Measurements from ENCODE around the gene ALPK1. TPM values are rescaled to one million over a fixed set of nuclear protein-coding genes. Genes with fewer than 3 reads are reported as not detected.
A peak's percentile ranks its signal among the peaks of the same experiment; 100 is the strongest.
"Not testable (repeated sequence)": the region's sequence is repeated elsewhere in the genome, so short reads cannot be mapped to it uniquely, and the experiment has no call there.

Gene ALPK1
- total RNA-seq, 2 donors from 2014 or later, result 23.0 to 26.3 TPM

GRCh38 chr4:112282860-112283667 is 14.1 kb upstream of the ALPK1 start:
- no peak for DNase-seq
- intact Hi-C loops (cut with DNase I, micrococcal nuclease), result no loop called here

GRCh38 chr4:112284166-112284565 is 13.0 kb upstream of the ALPK1 start:
- no peak for ATAC-seq
- intact Hi-C loops (cut with DNase I, micrococcal nuclease), result no loop called here
- DNase-seq, result peak in 1 of 2 donors; percentile 19

More at GRCh38 chr4:112282860-112283667, 14.1 kb upstream of the ALPK1 start:
- no peak for ATAC-seq

GRCh38 chr4:112284662-112285411 is 12.3 kb upstream of the ALPK1 start:
- ATAC-seq, result peak; percentile 34
- intact Hi-C loops (cut with DNase I, micrococcal nuclease), result no loop called here
- DNase-seq, result peak in 1 of 2 donors; percentile 49

- DNase-seq (peak in 1 of 2 donors; percentile 17), ATAC-seq (no peak)
- intact Hi-C loops (cut with DNase I, micrococcal nuclease), result no loop called here
These were observed 9.7 kb upstream of the ALPK1 start for GRCh38 chr4:112287258-112287989.

GRCh38 chr4:112288455-112288854 is 8.7 kb upstream of the ALPK1 start:
- DNase-seq (no peak), ATAC-seq (no peak)
- intact Hi-C loops (cut with DNase I, micrococcal nuclease), result no loop called here

GRCh38 chr4:112289407-112290253 is 7.5 kb upstream of the ALPK1 start:
- no peak for DNase-seq
- intact Hi-C loops (cut with DNase I, micrococcal nuclease), result no loop called here
- ATAC-seq, result no peak

- ATAC-seq, result no peak
- intact Hi-C loops (cut with DNase I, micrococcal nuclease), result no loop called here
- no peak for DNase-seq
These were observed 6.8 kb upstream of the ALPK1 start for GRCh38 chr4:112290341-112290740.

- ATAC-seq (no peak), DNase-seq (no peak)
- intact Hi-C loops (cut with DNase I, micrococcal nuclease), result no loop called here
These were observed 2.6 kb downstream of the ALPK1 start for GRCh38 chr4:112299721-112300120.

- intact Hi-C loops (cut with DNase I, micrococcal nuclease), result no loop called here
- ATAC-seq (no peak), DNase-seq (no peak)
These were observed 5.4 kb downstream of the ALPK1 start for GRCh38 chr4:112302320-112303274.

GRCh38 chr4:112305477-112305876 is 8.3 kb downstream of the ALPK1 start:
- ATAC-seq; intact Hi-C loops (cut with DNase I, micrococcal nuclease): not testable (repeated sequence)

GRCh38 chr4:112309263-112309791 is 12.2 kb downstream of the ALPK1 start:
- intact Hi-C loops (cut with DNase I, micrococcal nuclease), result not testable (repeated sequence)

More at GRCh38 chr4:112305477-112305876, 8.3 kb downstream of the ALPK1 start:
- not testable (repeated sequence) for DNase-seq

GRCh38 chr4:112311516-112311915 is 14.3 kb downstream of the ALPK1 start:
- no peak for ATAC-seq
- intact Hi-C loops (cut with DNase I, micrococcal nuclease), result no loop called here
- no peak for DNase-seq

More at GRCh38 chr4:112309263-112309791, 12.2 kb downstream of the ALPK1 start:
- not testable (repeated sequence) for ATAC-seq, DNase-seq

- ATAC-seq (no peak), DNase-seq (no peak)
- intact Hi-C loops (cut with DNase I, micrococcal nuclease), result no loop called here
These were observed 15.6 kb downstream of the ALPK1 start for GRCh38 chr4:112312610-112313239.

- intact Hi-C loops (cut with DNase I, micrococcal nuclease), result no loop called here
- DNase-seq (no peak), ATAC-seq (no peak)
These were observed 18.3 kb downstream of the ALPK1 start for GRCh38 chr4:112315446-112315845.

GRCh38 chr4:112316360-112316759 is 19.2 kb downstream of the ALPK1 start:
- intact Hi-C loops (cut with DNase I, micrococcal nuclease), result no loop called here
- ATAC-seq (no peak), DNase-seq (no peak)

GRCh38 chr4:112318239-112319142 is 21.3 kb downstream of the ALPK1 start:
- ATAC-seq (no peak), DNase-seq (no peak)
- intact Hi-C loops (cut with DNase I, micrococcal nuclease), result no loop called here
